Right cardiac atrium (tissue), 5 donors: ENCODE data around the gene C6orf132. TPM values are rescaled to one million over a fixed set of nuclear protein-coding genes. Genes with fewer than 3 reads are reported as not detected.
A peak's percentile ranks its signal among the peaks of the same experiment; 100 is the strongest.

Source experiments
- ATAC-seq, 2 donors: fragments of 200-7000 bp; cut with Tn5 transposase; one replicate each; pipeline versions ENCODE4 v1.8.0 to v1.9.1; 2020; ENCODE audit warnings: moderate library complexity in 2 of 2, mild to moderate bottlenecking in 1 of 2
- DNase-seq, 3 donors: peaks; one replicate each; pipeline ENCODE4 v3.0.0-alpha.2; 2020
- H3K27ac ChIP-seq: one replicate; pipeline ENCODE4 v1.5.1; 2013; ENCODE audit warnings: mild to moderate bottlenecking, low read length, control low read depth, moderate library complexity
- H3K27me3 ChIP-seq: one replicate; pipeline ENCODE4 v1.6.1; 2013; ENCODE audit not compliant: control insufficient read depth, insufficient read depth
- H3K4me1 ChIP-seq: one replicate; pipeline ENCODE4 v1.6.1; 2013; ENCODE audit warnings: low read length; ENCODE audit not compliant: control insufficient read depth, insufficient read depth
- H3K4me3 ChIP-seq: one replicate; pipeline ENCODE4 v1.5.1; 2013; ENCODE audit warnings: low read length, control low read depth
- H3K9me3 ChIP-seq: one replicate; pipeline ENCODE4 v1.6.1; 2013; ENCODE audit warnings: low read length; ENCODE audit not compliant: control insufficient read depth
- WGBS: extraction: QIAGEN DNeasy Blood & Tissue Kit; methylation state at CpG from one replicate; pipeline ENCODE4 v1.1.7; 2013; 5-methylcytosine and 5-hydroxymethylcytosine counted together
- intact Hi-C, 4 donors: fragments of 100-400 bp; cut with DNase I; formaldehyde crosslinking; loops; one replicate each; pipeline versions ENCODE4 v1.11.0 to v1.14.0; 2022 to 2023
- polyA plus RNA-seq: library from polyadenylated mRNA; stranded (reverse); fragments of 200-250 nt; gene quantifications from one replicate; pipeline ENCODE4 v1.2.3, GENCODE V29; 2013
- total RNA-seq, 4 donors: library from RNA; stranded (reverse); fragmentation: NEBNext Ultra II Directional; extraction: Animal tissue kit (Norgen Biotek cat#: 25700); gene quantifications; one replicate each; pipeline ENCODE4 v1.2.1, GENCODE V29; 2021
- donor health status: healthy with polysubstance abuse.
- donor health status: DM: no; HTN: yes; CAD: no.
- donor health status: DM: no; HTN: no; CAD: no.
- donor health status: DM: no; HTN: yes; CAD: no; lungs with severe emphysema.
- donor health status: DM: yes; HTN: yes; CAD: no.

The C6orf132 gene
- total and polyA plus RNA-seq, 5 donors: 0.64 to 2.4 (median 1.8) TPM

- no peak for ATAC-seq
- H3K27ac ChIP-seq: no peak overlapping the region
Measured at GRCh38 chr6:42103216-42103615, 39.2 kb downstream of the C6orf132 start.

GRCh38 chr6:42101186-42101657 lies 41.2 kb downstream of the C6orf132 start:
- H3K27ac ChIP-seq: no peak overlapping the region
- 83% methylated on average over 8 of the region's 8 CpGs for WGBS

More at GRCh38 chr6:42103216-42103615, 39.2 kb downstream of the C6orf132 start:
- DNase-seq: no peak
- no peaks in the 10 kb centered on the region for H3K9me3 ChIP-seq
- H3K27me3 ChIP-seq: no peaks in the 10 kb centered on the region
- no peak overlapping the region for H3K4me3 ChIP-seq
- H3K4me1 ChIP-seq: peaks cover 3% of the 10 kb centered on the region
- intact Hi-C loops: no loop called here
- 93% methylated on average over 7 of the region's 7 CpGs for WGBS

DNA sequence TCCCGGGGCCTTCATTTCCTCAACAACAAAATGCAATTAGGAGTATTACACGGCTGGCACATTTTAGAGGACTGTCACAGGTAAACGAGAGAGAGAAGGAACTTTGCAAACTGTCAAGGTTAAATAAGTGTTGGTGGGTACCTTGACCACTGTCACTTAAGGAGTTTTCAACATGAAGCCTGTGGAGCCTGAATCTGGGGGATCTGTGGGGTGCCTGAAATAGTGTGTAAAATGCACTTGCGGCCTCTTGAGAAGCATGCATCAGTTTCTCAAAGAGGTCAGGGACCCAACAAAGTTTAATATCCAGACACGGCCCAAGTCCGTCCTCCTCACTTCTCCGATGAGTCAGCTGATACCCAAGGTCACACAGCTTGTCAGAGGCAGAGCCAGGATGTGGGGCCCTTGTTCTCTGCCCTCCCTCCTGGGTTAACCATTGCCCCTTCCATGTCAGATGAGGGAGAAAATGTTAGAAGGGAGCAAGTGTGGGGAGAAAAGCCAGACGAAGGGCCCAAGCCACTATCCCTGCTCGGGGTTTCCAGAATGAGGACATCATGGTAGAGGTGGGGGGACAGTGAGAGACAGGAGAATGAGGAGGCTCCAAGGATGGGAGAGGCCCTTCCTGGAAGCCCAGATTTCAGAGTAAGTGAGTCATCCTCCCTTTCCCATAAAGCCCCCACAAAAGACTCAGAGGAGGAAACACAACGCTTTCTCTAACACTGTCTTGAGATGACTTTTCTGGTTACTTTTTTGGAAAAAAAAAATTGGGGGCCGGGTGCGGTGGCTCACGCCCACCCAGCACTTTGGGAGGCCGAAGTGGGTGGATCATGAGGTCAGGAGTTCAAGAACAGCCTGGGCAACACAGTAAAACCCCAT lies 42.2 kb downstream of the C6orf132 start:
- H3K9me3 ChIP-seq: no peaks in the 10 kb centered on the region
- peaks cover 3% of the 10 kb centered on the region for H3K4me1 ChIP-seq
- no peak for DNase-seq
- intact Hi-C loops: no loop called here
- no peak overlapping the region for H3K4me3 ChIP-seq
- H3K27me3 ChIP-seq: no peaks in the 10 kb centered on the region
- 63% methylated on average over 14 of the region's 14 CpGs for WGBS
- peak in 1 of 2 donors; percentile 48 for ATAC-seq
- H3K27ac ChIP-seq: no peak overlapping the region

More at GRCh38 chr6:42101186-42101657, 41.2 kb downstream of the C6orf132 start:
- ATAC-seq (no peak), DNase-seq (no peak)
- intact Hi-C loops: no loop called here
- Histone ChIP-seq H3K9me3 (no peaks in the 10 kb centered on the region), H3K27me3 (no peaks in the 10 kb centered on the region), H3K4me3 (no peak overlapping the region), H3K4me1 (peaks cover 3% of the 10 kb centered on the region)

GRCh38 chr6:42099340-42100028 lies 42.9 kb downstream of the C6orf132 start:
- H3K27me3 ChIP-seq: no peaks in the 10 kb centered on the region
- no peak overlapping the region for H3K4me3 ChIP-seq
- ATAC-seq (peak; percentile 4 to 44), DNase-seq (no peak)
- intact Hi-C loops: no loop called here
- peaks cover 3% of the 10 kb centered on the region for H3K4me1 ChIP-seq
- no peak overlapping the region for H3K27ac ChIP-seq
- H3K9me3 ChIP-seq: no peaks in the 10 kb centered on the region
- WGBS: 61% methylated on average over 13 of the region's 13 CpGs

- DNase-seq: no peak
- intact Hi-C loops: no loop called here
- Histone ChIP-seq H3K9me3 (no peaks in the 10 kb centered on the region), H3K27ac (no peak overlapping the region), H3K27me3 (no peaks in the 10 kb centered on the region), H3K4me3 (no peak overlapping the region), H3K4me1 (no peaks in the 10 kb centered on the region)
- WGBS: 71% methylated on average over 10 of the region's 10 CpGs
- no peak for ATAC-seq
Measured at GRCh38 chr6:42095776-42096541, 46.5 kb downstream of the C6orf132 start.

DNA sequence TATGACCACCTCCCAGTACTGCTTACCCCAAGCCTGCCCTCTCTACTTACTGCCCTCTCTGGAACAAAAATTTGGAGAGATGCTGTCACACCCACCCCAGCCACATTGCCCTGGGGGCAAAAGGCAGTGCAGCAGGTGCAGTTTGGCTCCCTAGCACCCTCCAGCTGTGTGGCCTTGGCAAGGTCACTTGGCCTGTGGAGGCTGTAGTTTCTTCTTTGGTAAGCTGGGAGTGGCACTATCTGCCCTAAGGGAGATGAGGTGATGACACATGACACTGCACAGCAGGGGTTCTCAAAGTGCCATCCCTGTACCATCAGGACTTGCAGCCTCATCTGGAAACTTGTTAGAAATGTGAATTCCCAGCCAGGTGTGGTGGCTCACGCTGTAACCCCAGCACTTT lies 47.3 kb downstream of the C6orf132 start:
- WGBS: 93% methylated on average over 1 of the region's 1 CpG
- H3K4me3 ChIP-seq: no peak overlapping the region
- intact Hi-C loops: no loop called here
- DNase-seq (no peak), ATAC-seq (no peak)
- H3K27ac ChIP-seq: no peak overlapping the region
- no peaks in the 10 kb centered on the region for H3K27me3 ChIP-seq
- H3K4me1 ChIP-seq: no peaks in the 10 kb centered on the region
- H3K9me3 ChIP-seq: no peaks in the 10 kb centered on the region

DNA sequence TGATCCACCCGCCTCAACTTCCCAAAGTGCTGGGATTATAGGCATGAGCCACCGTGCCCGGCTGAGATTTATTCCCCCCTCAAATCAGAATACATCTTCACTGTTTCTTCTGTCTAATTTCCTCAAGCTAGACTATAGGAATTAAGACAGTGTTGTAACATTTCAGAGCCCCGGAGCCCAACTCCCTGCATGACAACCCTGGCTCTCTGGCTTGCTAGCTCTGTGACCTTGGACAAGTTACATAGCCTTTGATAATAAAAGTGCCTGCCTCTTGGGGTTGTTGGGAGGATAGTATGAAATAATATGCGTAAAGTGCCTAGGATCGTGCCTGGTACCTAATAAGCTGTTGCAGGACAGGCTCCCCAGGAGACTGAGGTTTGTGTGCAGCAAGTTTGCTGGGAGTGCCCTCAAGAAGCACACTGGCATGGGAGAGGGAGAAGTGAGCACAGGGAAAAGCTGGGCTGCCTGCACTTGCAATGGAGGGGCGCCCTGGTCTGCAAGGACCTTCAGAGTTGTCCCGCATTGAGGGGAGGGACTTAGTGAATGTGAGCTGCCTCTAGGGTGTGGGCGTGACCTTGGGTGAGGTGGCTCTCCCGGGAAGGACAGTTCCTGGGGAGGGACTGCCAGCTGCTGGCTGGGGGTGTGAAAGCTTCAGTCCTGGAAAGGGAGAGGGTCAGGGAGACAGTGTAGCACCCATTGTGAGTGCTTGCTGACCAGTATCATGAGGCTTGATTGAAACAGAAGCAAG lies 48.7 kb downstream of the C6orf132 start:
- H3K27me3 ChIP-seq: no peaks in the 10 kb centered on the region
- no peaks in the 10 kb centered on the region for H3K9me3 ChIP-seq
- ATAC-seq: peak; percentile 63 to 74
- peak overlapping the region; percentile 73 for H3K27ac ChIP-seq
- WGBS: 69% methylated on average over 10 of the region's 10 CpGs
- intact Hi-C loops: no loop called here
- peak in 2 of 3 donors; percentile 69 to 73 for DNase-seq
- H3K4me1 ChIP-seq: no peaks in the 10 kb centered on the region
- H3K4me3 ChIP-seq: no peak overlapping the region

- Histone ChIP-seq H3K27me3 (no peaks in the 10 kb centered on the region), H3K4me3 (no peak overlapping the region), H3K27ac (peak overlapping the region; percentile 25), H3K9me3 (no peaks in the 10 kb centered on the region), H3K4me1 (no peaks in the 10 kb centered on the region)
- WGBS: 85% methylated on average over 9 of the region's 9 CpGs
- ATAC-seq (no peak), DNase-seq (no peak)
- intact Hi-C loops: no loop called here
Measured at GRCh38 chr6:42091718-42092023, 50.7 kb downstream of the C6orf132 start.

DNA sequence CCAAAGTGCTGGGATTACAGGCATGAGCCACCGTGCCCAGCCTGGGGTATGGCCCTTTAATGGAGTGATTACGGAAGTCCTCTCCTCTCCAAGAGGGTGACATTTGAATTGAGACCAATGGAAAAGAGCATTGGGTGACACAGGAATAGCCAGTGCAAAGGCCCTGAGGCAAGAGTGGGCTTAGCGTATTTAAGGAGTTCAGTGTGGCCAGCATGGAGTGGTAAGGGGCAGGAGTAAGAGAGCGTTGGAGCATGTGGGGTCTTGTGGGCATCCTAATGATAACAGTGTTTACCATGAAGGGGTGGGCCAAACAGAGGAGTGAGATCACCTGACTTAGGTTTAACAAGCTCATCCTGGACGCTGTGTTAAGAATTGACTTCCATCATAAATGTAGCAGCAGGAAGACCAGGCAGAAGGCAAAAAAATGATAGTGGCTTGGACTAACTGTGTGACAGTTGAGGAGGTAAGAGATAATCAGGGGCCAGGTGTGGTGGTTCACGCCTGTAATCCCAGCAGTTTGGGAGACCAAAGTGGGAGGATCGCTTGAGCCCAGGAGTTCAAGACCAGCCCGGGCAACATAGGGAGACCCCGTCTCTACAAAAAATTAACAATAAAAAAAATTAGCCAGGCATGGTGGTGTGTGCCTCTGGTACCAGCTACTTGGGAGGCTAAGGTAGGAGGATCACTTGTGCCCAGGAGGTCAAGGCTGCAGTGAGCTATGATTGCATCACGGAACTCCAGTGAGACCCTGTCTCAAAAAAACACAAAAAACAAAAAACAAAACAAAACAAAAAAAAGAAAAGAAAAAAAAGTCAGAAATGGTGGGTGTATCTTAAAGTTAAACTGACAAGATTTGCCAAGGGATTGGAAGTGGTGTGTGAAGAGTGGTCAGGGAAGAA lies 51.4 kb downstream of the C6orf132 start:
- ATAC-seq: no peak
- no peaks in the 10 kb centered on the region for H3K27me3 ChIP-seq
- no peaks in the 10 kb centered on the region for H3K4me1 ChIP-seq
- peak overlapping the region; percentile 10 for H3K27ac ChIP-seq
- H3K9me3 ChIP-seq: no peaks in the 10 kb centered on the region
- intact Hi-C loops: no loop called here
- H3K4me3 ChIP-seq: no peak overlapping the region
- no peak for DNase-seq
- WGBS: 93% methylated on average over 10 of the region's 10 CpGs
